ENCODE results near the gene CNBP.
"Not testable (repeated sequence)": the region's sequence is repeated elsewhere in the genome, so short reads cannot be mapped to it uniquely, and the experiment has no call there.

CNBP gene

GRCh38 chr3:129183569-129184395 is at the start of gene CNBP:
CNBP (minus strand) TSS chr3:129183896; CDS start chr3:129171757, 12,139 bp downstream.
- peak; percentile 97 for DNase-seq

GRCh38 chr3:129231331-129232119 is 47.8 kb upstream of the CNBP start:
- DNase-seq, result no peak

DNA sequence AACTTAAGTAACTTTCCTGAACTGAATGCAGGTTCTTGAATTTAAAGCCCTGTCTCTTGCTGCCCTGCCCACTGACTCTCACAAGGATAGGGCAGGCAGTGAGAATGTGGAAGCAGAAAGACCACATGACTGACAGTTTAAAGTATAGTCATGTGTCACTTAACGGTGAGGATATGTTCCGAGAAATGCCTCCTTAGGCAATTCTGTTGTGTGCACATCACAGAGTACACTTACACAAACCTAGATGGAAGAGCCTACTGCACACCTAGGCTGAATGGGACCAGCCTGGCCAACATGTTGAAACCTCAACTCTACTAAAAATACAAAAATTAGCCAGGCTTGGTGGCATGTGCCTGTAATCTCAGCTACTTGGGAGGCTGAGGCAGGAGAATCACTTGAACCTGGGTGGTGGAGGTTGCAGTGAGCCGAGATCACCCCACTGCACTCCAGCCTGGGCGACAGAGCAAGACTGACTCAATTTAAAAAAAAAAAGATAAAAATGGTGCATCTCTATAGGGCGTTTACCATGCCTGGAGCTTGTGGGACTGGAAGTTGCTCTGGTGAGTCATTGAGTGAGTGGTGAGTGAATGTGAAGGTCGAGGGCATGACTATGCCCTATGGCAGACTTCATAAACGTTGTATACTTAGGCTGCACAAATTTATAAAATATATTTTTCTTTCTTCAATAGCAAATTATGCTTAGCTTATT is 46.8 kb upstream of the CNBP start:
- no peak for DNase-seq

DNA sequence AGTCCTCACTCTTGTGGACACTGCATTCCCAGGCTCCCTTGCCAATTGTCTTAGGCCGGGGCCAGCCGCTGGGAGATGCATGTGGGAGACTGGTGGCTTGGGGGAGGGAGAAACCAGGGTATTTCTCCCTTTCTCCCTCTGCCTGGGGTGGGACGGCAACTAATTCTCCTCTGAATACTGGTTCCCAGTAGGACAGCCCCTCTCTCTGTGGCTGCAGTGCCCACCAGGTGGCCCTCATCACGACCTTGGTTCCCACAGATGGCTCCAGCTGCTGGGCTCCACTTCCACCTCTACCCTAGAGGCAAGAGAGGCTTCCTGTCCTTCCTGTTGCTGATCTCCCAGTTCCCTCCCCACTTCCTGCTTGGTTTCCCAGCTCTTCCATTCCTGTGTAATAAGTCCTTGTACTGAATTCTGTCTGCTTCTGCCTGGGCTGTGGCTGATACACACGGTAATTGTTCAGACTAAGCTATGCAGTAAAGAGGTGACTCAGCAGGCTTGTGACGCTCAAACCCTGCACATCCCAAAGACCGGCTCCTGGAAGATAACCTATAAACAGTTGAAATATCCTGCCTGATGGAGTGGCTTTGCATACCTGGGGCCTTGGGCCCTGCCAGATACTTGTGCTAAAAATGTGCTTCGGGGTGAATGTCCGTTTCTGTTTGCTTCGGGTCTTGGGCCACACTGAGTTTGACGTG is 45.3 kb upstream of the CNBP start:
- no peak for DNase-seq

DNA sequence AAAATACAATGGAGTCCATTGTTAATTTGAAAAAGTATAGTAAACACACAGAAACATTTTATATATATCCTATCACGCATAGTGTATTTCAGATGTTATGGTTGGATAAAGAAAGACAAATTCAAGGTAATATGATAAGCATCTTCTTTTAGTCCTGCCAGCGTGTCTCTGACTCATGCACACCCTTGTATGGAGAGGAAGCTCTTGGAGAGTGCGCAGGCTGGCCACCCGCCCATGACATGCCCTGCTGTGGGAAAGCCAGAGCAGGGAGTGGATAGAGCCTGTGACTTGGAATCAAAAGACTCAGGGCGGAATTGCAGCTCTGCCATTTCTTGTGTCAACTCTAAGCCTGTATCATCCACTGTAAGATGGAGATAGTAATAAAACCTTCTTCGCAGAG is 42.7 kb upstream of the CNBP start:
- no peak for DNase-seq

- no peak for DNase-seq
These were observed 41.3 kb upstream of the CNBP start for GRCh38 chr3:129224984-129225393.

DNA sequence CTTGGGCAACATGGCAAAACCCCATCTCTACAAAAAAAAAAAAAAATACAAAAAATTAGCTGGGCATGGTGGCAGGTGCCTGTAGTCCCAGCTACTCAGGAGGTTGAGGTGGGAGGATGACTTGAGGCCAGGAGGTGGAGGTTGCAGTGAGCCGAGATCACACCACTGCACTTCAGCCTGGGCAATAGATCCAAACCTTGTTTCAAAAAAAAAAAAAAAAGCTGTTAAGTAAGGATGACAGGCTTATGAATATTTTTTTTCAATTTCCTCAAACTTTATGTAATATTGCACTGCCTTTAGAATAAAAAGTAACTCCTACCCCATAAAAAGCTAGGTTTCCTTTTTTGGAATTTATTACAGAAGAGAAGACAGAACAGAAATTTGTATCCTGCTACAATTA is 40.7 kb upstream of the CNBP start:
- not testable (repeated sequence) for DNase-seq

- DNase-seq, result no peak
These were observed 35.0 kb upstream of the CNBP start for GRCh38 chr3:129218742-129219141.

DNA sequence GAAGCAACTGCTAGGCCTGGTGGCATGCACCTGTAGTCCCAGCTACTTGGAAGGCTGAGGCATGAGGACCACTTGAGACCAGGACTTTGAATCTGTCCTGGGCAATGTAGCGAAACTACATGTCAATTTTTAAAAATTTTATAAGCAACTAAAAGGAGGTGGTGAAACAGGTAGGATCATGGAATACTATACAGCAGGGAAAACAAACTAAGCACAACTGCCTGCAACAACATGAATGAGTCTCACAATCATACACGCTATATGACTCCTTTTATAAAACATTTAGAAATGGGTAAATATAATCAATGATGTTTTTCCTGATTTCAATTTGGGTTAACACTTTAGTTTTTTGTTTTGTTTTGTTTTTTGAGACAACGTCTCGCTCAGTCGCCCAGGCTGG is 29.5 kb upstream of the CNBP start:
- no peak for DNase-seq

DNA sequence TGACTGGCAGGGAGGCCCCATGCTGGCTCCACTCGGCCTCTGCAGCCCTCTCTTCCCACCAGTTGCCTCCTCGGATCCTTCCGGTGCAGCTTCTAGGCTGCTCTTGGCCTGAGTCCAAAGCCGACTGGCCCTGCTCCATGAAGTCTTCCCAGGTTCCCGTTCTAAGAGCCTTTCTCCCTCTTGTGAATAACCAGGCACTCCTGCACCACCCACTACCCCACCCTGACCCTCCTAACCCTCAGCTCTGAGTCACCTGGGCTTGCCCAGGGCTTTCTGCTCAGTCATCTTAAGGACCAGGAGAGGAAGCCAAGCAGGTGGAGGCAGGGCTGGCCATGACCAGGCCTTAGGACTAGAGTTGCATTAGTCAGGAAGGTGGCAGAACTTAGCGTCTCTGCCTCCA is 28.1 kb upstream of the CNBP start:
- no peak for DNase-seq

DNA sequence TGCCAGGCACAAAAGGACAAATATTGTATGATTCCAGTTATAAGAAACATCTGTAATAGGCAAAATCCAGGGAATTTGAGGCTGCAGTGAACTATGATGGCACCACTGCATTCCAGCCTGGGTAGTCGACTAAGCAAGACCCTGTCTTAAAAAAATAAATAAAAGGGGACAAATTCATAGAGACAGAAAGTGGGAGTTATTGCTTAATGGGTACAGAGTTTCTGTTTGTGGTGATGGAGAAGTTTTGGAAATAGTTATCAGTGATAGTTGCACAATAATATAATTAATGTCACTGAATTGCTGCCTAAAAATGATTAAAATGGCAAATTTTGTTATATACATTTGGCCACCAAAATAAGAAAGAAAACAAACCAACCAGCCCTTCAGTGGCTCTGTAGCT is 27.6 kb upstream of the CNBP start:
- no peak for DNase-seq

DNA sequence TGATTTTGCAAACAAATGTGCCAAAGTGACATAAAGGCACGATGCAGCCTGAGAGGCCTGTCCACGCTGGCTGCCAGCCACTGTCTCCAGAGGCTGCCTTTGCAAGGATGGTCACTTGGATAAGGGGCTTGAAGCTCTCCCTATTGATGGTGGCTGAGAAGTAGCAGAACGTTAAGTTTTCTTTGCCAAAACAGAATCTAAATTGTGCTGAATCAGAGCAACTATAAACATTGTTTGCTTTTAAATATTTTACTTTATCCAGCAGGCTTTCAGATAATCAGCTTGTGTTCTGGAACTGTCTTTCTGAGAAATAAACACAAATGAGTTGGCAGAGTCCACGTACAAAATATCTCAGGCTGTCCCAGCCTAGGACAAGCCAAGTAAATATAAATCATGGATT is 23.8 kb upstream of the CNBP start:
- no peak for DNase-seq

DNA sequence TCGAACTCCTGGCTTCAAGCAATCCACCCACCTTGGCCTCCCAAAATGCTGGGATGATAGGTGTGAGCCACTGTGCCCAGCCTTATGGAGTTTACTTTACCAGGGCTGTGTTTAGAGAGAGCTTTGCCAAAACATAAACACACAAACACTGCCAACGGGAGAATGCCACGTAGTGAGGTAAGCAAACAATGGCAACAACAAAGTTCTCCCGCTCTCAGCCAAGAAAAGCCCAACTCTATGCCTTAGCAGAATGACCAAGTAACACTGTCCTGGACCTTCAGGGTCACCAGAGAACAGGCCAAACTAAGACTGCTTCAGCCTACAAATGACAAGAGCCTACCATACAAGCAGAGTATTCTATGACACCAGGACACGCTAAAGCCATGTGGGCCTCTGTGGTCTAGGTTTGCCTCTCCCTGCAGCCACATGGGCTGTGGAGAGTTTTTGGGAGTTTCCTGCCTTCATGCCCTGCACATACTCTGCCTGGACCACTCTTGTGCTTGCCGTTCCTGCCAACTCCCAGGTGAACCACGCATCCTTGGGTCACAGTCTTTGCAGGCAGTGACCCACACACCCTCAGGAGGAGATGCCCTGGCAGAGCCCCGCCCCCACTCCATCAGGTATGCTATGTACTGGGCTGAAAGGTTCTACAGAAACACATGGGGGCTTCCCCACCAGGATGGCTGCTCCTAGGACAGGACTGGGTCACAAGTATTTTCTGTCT is 21.6 kb upstream of the CNBP start:
- DNase-seq, result no peak

DNA sequence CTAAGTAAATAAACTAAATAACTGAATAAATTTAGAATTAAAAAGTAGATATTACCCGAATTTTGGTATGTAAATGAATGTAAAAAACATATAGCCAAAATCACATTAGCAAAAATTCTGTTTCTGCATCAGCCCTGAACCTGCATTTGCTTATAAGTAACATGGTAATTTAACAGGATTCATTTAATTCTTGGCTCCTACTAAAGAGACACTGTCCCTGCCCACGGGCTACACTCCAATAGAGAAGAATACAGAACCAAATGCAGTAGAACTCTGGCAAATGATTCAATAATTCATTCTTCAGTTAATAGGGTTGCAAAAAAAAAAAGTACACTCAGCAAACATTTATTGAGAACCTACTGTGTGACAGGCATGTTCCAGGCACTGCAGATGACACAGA is 20.8 kb upstream of the CNBP start:
- DNase-seq, result no peak

GRCh38 chr3:129199366-129199765 is 15.7 kb upstream of the CNBP start:
- DNase-seq, result no peak

DNA sequence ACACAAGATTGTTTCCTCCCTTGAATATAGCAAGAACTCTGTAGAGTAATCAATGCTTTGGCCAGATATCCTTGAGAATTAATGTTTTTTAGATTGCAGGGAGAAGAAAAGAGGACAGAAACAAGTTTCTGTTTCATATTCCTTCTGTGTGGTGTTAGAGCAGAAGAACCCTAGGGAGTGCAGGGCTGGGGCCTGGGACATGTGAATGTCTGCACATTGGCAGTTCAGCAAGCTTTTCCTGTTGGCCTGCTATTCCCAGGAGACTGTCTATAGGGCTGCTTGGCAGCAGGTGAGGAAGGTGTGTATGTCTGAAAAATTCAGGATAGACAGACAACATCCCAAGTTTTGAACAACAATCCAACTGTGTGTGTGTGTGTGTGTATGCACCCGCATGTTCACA is 13.6 kb upstream of the CNBP start:
- no peak for DNase-seq

DNA sequence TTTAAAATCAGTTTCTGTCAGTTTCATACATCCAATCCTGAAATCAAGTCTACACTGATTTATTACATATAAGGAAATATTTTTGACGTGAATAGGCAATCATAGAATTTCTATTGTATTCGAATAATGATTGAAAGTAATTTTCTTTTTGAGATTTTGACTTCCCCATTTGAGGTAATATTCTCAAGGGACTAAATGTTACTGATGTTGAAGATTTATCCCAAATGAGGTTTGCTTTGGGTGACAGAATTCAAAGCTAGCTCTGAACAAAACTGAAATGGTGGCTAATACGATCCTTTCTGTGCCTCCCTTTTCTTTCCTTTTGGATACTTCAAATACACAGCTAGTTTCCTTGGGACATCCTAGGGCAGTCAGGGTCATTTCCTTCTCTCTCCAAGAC is 12.9 kb upstream of the CNBP start:
- no peak for DNase-seq

DNA sequence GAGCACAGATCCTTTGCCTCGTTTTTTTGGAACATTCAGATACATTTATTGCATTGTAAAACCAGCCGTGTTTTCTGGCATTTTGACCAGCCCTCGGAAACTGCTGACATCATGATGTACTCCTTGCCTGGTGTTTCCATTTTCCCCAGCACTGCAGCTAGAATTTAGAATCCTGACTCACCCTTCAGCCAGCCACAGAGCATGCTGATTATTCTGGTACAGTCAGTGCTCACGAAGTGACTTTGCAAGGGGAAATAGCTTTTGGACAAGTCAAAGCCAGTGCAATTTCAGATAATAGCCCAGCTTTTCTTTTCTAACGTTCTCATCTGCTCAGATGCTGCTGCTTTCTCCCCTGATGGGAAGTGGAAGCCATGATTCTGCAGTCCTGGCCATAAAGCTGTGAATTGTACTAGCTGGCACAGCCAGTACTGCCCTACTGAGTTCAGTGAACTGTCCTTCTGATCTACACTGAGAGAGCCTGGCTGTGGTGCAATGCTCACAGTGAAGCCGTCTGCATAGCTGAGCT is 12.1 kb upstream of the CNBP start:
- DNase-seq, result no peak

DNA sequence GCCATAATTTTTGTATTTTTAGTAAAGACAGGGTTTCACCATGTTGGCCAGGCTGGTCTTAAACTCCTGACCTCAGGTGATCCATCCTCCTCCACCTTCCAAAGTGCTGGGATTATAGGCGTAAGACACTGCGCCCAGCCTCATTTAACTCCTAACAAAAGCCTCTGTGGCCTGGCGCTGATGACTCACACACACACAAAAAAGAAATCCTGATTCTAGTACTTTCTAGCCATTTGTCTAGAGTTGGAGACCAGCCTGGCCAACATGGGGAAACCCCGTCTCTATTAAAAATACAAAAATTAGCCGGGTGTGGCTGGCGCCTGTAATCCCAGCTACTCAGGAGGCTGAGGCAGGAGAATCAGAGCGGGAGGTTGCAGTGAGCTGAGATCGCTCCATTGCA is 6.1 kb upstream of the CNBP start:
- DNase-seq, result not testable (repeated sequence)

- DNase-seq, result no peak
These were observed 4.2 kb upstream of the CNBP start for GRCh38 chr3:129187857-129188256.

- DNase-seq, result no peak
These were observed 2.1 kb upstream of the CNBP start for GRCh38 chr3:129185783-129186182.
